DND-41 (cell line): Measurements from ENCODE around the gene ANK3.

Experiments used
- EZH2 ChIP-seq: IDR thresholded peaks from 3 replicates; pipeline ENCODE4 v1.6.1; 2012; ENCODE audit warnings: borderline replicate concordance, low read depth, mild to moderate bottlenecking, moderate library complexity, low read length, inconsistent platforms; ENCODE audit not compliant: severe bottlenecking
- TF ChIP-seq, protein P1 (sequence below): IDR thresholded peaks from 2 replicates; pipeline ENCODE4 v1.5.1; 2012; ENCODE audit warnings: borderline replicate concordance, low read length, moderate library complexity, mild to moderate bottlenecking; ENCODE audit not compliant: poor library complexity, severe bottlenecking; ENCODE audit errors: extremely low read depth

DNA sequence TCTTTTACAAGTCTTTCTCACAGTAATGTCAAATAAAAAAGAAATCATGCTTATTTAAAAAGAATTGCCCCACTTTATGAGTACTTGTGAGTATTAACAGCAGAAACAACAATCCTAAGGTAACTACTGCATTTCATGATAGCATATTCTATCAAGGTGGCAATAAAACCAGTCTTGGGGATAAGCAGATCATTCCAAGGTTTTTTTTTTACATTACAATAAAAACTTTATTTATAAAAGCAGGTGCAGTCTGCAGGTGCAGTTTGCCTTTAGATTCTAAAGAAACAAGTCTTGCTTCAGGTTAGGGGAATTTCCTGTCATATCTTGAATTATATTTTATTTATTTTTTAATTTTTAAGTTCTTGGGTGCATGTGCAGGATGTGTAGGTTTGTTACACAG lies 10.7 kb upstream of the ANK3 start:
- TF ChIP-seq, protein P1, sequence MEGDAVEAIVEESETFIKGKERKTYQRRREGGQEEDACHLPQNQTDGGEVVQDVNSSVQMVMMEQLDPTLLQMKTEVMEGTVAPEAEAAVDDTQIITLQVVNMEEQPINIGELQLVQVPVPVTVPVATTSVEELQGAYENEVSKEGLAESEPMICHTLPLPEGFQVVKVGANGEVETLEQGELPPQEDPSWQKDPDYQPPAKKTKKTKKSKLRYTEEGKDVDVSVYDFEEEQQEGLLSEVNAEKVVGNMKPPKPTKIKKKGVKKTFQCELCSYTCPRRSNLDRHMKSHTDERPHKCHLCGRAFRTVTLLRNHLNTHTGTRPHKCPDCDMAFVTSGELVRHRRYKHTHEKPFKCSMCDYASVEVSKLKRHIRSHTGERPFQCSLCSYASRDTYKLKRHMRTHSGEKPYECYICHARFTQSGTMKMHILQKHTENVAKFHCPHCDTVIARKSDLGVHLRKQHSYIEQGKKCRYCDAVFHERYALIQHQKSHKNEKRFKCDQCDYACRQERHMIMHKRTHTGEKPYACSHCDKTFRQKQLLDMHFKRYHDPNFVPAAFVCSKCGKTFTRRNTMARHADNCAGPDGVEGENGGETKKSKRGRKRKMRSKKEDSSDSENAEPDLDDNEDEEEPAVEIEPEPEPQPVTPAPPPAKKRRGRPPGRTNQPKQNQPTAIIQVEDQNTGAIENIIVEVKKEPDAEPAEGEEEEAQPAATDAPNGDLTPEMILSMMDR, result no peak
- TF ChIP-seq EZH2, result no peak
